Kidney tubule cell (primary cell): ENCODE results near the gene MXRA7.

Experiments used
- DNase-seq: peaks from one replicate; pipeline ENCODE4 v3.0.0-alpha.2; 2018; ENCODE audit warnings: low spot score

MXRA7 gene

GRCh38 chr17:76677406-76677805, 33.4 kb downstream of the MXRA7 start:
- no peak for DNase-seq

DNA sequence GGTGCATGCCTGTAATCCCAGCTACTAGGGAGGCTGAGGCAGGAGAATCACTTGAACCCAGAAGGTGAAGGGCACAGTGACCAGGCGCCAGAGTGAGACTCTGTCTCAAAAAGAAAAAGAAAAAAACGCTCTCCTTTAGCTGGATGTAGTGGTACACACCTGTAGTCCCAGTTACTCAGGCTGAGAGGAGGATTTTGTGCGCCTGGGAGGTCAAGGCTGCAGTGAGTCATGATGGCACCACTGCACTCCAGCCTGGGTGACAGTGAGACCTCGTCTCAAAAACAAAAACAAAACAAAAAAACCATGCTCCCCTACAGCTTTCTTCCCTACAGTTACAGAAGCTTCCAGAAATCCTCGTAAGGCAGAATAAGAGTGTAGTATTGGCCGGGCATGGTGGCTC, 34.1 kb downstream of the MXRA7 start:
- no peak for DNase-seq

DNA sequence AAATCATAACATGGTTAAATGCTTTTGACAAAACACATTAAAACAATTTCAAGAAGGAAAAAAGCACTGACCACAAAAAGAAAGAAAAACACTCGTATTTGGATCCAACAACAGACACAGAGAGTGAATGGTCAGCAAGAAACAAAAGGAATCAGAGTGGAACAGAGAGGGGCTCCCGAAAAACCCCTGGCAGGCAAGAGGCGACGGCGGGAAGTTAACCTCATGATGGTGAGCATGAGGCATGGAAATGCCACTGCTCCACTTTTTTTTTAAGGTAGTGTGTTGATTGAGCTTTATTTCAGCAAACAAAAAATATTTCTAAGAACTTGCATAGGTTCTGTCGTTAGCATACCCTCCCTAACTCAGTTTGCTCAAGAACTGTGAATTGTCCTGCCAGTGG, 35.1 kb downstream of the MXRA7 start:
- no peak for DNase-seq

DNA sequence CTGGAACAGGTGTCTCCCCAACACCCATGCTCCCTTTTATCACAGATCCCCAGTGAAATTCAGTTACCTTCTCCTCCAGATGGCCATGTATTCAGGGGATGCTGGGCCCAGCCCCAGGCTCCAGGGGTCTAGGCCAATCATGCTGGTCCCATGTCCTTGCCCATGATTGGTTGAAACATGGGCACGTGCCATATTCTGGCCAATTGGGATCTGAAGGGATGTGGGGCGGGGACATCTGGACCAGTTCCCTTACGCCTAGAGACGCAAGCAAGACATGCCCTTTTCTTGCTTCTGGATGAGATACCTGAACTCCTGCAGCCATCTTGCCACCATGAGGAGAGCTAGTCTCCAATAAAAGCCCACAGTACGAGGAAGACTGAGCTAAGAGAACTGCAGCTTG, 36.2 kb downstream of the MXRA7 start:
- no peak for DNase-seq

GRCh38 chr17:76673729-76674128, 37.0 kb downstream of the MXRA7 start:
- no peak for DNase-seq

GRCh38 chr17:76672892-76673291, 37.9 kb downstream of the MXRA7 start:
- no peak for DNase-seq

DNA sequence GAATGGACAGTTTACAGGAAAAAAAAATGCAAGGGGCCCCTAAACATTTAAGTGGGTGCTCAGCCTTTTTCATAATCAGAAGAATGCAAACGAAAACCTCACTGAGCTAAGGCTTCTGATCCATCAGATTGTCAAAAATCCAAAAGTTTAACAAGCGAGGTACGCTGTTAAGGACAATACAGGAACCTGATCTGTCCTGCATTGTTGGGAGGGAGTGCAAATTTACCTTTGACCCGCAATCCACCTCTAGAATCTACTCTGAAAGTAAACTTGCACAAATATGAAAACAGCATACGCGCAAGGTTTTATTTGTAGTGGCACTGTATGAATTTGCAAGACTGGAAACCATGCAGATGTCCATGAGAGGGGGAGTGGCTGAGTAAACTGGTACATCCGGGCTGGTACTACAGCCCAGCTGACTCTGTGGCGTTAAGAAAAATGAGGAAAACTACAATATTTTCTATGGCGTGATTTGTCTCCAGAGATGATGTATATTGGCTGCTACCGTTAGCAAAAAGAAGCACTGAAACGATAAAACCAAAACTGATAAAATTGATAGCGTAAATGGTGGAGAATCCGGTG, 38.4 kb downstream of the MXRA7 start:
- no peak for DNase-seq

- no peak for DNase-seq
Measured at GRCh38 chr17:76671912-76672262, 38.9 kb downstream of the MXRA7 start.

- peak; percentile 100 for DNase-seq
Measured at GRCh38 chr17:76671123-76671911, 39.4 kb downstream of the MXRA7 start.

DNA sequence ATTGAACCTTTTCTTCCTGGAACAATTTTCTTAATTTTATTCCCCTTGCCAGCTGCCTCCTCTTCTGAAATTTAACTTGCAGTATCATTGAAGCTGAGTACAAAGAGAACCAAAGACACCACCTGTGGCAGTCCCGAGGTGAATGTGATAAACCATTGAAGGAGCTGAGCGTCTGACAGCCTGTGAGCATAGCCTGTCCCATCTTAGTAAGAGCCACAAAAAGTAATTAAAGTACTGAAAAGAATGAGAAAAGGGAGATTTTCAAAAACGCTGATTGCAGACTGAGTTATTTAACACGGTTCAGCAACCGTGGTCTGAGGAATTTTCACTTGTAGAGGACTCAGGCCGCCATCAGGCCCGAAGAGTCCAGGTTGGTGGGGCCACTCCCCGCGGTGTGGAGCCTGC, 40.0 kb downstream of the MXRA7 start:
- no peak for DNase-seq

- peak; percentile 73 for DNase-seq
Measured at GRCh38 chr17:76670020-76670717, 40.6 kb downstream of the MXRA7 start.

- no peak for DNase-seq
Measured at GRCh38 chr17:76667786-76668453, 42.8 kb downstream of the MXRA7 start.

- no peak for DNase-seq
Measured at GRCh38 chr17:76667491-76667755, 43.3 kb downstream of the MXRA7 start.

- no peak for DNase-seq
Measured at GRCh38 chr17:76660656-76661042, 50.1 kb downstream of the MXRA7 start.

- peak; percentile 89 for DNase-seq
Measured at GRCh38 chr17:76659928-76660655, 50.7 kb downstream of the MXRA7 start.

GRCh38 chr17:76658242-76658662, 52.5 kb downstream of the MXRA7 start:
- no peak for DNase-seq

- no peak for DNase-seq
Measured at GRCh38 chr17:76657505-76658241, 53.1 kb downstream of the MXRA7 start.

GRCh38 chr17:76654408-76654807, 56.4 kb downstream of the MXRA7 start:
- DNase-seq: no peak

DNA sequence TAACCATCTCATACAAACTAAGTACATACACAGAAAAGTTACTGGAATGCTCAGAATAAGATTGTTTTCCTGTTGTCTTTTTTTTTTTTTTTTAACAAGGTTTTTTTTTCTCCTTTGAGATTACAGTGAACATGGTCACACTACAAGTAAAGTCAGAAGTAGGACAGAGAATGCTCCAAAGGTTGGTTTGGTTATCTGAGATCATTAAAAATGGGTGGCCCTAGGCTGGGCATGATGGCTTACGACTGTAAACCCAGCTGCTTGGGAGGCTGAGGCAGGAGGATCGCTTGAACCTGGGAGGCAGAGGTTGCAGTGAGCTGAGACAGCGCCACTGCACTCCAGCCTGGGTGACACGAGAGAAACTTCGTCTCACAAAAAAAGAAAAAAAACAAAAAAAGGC, 60.3 kb downstream of the MXRA7 start:
- DNase-seq: no peak

DNA sequence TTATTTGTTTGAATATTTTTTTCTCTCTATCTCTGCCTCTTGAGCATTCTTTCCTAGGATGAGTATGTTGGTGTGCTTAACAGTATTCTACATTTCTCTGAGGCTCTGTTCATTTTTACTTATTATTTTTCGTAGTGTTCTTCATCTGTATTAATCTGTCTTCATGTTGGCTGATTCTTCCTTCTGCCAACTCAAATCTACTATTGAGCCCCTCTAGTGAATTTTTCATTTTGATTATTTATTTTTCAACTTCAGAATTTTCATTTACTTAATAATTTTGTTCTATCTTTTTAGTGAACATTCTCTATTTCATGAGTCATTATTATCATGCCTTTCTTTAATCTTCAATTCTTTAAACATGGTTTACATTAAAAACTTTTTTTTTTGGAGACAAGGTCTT, 64.1 kb downstream of the MXRA7 start:
- no peak for DNase-seq

GRCh38 chr17:76645481-76645880, 65.3 kb downstream of the MXRA7 start:
- DNase-seq: peak; percentile 28

DNA sequence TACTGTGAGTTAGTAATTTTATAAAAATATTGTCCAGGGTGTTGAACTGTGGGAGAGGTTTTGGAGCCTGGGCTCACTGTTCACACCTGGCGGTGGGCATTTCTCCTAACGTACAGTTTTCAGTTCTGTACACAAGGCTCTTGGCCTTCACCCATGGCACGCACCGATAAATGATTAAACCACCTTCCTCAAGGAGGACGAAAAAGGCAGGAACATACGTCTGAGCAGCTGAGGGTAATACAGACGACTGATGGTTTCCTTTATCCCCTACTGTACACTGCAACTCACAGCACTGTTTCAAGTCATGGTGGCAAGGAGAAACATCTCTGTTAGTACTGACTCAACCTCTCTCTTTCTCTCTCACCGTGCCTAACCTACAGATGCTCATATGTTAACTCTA, 65.8 kb downstream of the MXRA7 start:
- DNase-seq: peak; percentile 64
